D721Med (cell line): ENCODE data around the gene ATP1A3.

Source experiments
- DNase-seq: peaks from one replicate; pipeline ENCODE4 v3.0.0; 2011; ENCODE audit warnings: low spot score; ENCODE audit not compliant: insufficient read length
- FAIRE-seq: peaks from 2 replicates; lab custom pipeline; 2011; peaks lifted over from hg19 to GRCh38; lab: Jason Lieb, UNC
- CTCF ChIP-seq: IDR thresholded peaks from 2 replicates; pipeline ENCODE4 v1.5.1; 2012; ENCODE audit warnings: mild to moderate bottlenecking, control low read depth; ENCODE audit not compliant: insufficient read depth; ENCODE audit errors: missing control alignments

Gene ATP1A3

GRCh38 chr19:41965106-41965505 lies 28.9 kb downstream of the ATP1A3 start:
- no peak for TF ChIP-seq CTCF
- DNase-seq (no peak), FAIRE-seq (no peak)

GRCh38 chr19:41960973-41961372 lies 33.1 kb downstream of the ATP1A3 start:
- FAIRE-seq, result no peak
- DNase-seq, result no peak
- TF ChIP-seq CTCF, result no peak

- DNase-seq (peak; percentile 92), FAIRE-seq (no peak)
- no peak for TF ChIP-seq CTCF
These were observed 34.7 kb downstream of the ATP1A3 start, which contains the start of gene RABAC1 for GRCh38 chr19:41959056-41960053. Gene RABAC1, minus strand, starts transcription at chr19:41959321. Its CDS starts 29 bp downstream, at chr19:41959292.

GRCh38 chr19:41958367-41959055 lies 35.5 kb downstream of the ATP1A3 start:
- TF ChIP-seq CTCF, result no peak
- DNase-seq (peak; percentile 76), FAIRE-seq (no peak)

GRCh38 chr19:41957838-41958366 lies 36.1 kb downstream of the ATP1A3 start:
- DNase-seq (peak; percentile 76), FAIRE-seq (no peak)
- peak; percentile 58 for TF ChIP-seq CTCF

GRCh38 chr19:41957161-41957837 lies 36.7 kb downstream of the ATP1A3 start:
- TF ChIP-seq CTCF, result no peak
- DNase-seq (no peak), FAIRE-seq (no peak)
